Measurements from ENCODE around the gene B3GNT3.

- TF ChIP-seq CTCF (IDR thresholded peaks at IDR 0.05) (no peak), EP300 (IDR thresholded peaks at IDR 0.05) (no peak)
These were observed 17.2 kb downstream of the B3GNT3 start for GRCh38 chr19:17812099-17812498.

All from esophagus muscularis mucosa (tissue), 3 donors.